T1000 (cell line): Measurements from ENCODE around the gene NKX2-2.

Experiments used
- DNase-seq: peaks from one replicate; lab custom pipeline; 2025; ENCODE audit warnings: mixed read lengths; lab: John Stamatoyannopoulos, UW

The NKX2-2 gene

DNA sequence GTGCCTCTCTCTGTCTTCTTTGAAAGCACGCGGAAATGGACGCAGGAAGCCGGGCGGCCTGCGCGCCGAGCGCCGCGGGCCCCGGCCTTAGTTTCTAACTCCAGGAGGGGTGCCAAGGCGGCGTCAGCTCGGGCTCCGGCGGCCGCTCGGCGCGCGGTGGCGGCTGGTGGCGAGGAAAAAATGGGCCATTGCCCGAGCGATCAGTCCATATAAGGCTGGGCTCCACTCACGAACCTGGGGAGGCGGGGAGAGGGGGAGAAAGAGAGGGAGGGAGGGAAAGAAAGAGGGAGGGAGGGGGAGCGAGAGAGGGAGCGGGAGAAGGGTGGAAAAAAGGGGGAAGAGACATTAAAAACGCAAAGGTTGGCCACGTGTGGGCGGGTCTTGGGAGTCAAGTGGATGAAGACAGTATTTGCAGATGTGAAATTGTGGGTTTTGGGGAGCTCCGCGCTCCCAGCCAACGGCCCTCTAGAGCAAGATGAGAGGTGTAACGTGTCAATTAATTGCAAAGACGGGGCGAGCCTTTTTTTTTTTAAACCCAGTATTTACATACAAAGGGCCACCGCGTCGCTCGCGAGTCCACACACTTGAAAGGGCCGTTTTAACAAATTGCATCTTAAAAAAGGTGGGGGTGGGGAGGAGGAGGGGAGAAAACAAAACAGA lies at the start of gene NKX2-2:
Gene NKX2-2 (minus strand): TSS at position 184 of the 660 bp plus-strand sequence. CDS start 395 bp downstream, outside the sequence.
- DNase-seq = no peak

DNA sequence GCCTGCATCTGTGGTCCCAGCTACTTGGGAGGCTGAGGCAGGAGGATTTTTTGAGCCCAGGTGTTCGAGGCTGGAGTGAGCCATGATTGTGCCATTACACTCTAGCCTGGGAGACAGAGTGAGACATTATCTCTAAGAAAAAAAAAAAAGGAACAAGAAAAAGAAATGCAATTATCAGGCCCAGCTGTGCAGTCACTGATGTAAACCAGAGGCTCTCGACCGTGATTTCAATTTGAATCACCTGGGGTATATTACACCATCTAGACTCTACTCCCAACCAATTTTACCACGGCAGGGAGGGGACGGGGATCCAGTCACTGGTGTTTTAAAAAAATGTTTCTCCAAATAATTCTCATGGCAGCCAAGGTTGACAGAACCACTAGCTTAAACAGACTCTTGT lies 48.8 kb upstream of the NKX2-2 start:
- DNase-seq = no peak

DNA sequence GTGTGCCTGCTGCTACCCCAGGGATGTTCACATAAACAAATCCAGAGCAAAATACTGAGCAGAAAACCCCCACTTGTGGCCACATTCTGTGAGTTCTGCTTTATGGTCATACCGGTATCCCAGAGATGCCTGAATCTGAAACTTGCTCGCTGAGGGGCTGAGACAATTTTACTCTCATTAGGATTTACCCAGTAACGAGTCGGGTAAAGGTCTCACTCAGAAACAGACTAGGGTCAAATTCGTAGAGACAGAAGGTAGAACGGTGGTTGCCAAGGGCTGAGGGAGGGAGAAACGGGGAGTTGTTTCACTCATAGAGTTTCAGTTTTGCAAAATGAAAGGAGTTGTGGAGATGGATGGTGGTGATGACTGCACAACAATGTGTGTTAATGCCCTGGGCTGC lies 45.4 kb upstream of the NKX2-2 start:
- no peak for DNase-seq

DNA sequence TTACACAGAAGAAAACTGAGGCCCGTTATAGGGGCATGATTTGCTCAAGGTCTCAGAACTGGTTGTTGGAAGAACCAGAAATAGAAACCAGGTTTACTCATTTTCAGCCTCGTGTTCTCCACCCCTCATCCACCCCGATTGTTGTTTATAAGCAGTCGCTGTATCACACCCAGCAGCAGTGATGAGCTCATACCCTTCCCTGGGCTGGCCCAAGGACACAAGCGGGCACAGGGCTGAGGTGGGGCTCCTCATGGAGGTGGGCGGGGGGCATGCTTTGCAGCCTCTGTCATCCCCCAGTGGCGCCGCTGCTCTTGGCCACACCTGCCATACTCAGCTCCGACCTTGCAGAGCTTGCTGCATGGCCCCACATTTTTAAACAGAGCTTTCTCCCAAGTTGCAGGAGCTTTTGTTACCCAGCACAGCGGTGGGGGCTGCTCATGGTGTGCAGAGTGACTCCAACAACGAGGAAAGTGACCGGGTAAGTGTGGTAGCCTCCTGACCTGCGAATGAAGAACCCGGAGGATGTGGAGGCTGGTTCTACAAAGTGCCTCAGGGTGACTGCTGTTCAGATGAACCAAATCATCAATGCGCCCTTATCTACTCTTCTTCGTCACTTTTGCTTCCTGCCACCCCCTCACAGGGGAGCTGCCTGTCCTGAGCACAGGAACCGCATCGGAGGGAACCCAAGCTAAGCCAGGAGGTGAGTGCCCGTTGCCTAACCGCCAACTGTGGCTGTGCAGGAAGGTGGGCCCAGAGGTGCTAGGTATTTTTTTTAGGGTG lies 43.6 kb upstream of the NKX2-2 start:
- no peak for DNase-seq

DNA sequence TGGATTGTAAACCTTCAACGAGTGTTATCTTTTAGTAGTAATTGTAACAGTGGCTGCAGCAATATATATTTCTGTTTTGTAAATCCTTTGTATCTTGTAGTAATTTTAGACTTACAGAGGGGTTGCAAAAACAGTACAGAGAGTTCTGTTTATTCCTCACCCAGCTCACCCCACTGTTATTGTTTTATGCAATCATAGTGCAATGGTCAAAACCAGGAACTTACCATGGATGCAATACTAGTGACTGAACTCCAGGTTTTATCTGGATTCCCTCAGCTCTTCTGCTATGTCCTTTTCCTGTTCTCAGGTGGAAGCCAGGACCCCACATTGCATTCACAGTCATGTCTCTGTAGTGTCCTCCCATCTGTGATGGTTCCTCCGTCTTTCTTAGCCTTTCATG lies 42.5 kb upstream of the NKX2-2 start:
- DNase-seq = no peak

DNA sequence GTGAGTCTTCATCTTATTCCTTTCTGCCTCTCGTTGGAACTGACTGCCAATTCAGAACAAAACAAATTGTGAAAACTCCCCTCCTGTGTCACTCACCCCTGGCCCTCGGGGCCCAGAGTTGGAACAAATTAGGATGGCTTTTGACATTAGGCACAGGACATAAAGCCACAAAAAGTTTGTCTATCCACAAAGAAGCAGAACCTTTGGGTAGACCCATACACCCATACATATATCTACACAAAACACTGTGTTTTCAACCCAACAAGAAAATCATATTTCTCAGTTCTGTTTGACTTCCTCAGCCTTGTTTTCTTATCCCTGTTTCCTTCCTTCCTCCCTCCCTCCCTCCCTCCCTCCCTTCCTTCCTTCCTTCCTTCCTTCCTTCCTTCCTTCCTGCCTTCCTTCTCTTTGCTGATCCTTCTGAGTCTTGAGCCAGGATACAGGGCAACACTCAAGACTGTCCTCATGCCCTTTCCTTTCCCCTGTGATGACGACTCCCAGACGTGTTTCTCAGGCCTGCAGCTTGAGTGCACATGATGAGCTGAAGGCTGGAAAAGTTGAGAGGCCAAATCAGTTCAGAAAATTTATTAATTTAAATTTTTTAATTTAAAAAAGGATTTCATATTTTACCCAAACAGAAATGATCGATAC lies 41.7 kb upstream of the NKX2-2 start:
- no peak for DNase-seq

DNA sequence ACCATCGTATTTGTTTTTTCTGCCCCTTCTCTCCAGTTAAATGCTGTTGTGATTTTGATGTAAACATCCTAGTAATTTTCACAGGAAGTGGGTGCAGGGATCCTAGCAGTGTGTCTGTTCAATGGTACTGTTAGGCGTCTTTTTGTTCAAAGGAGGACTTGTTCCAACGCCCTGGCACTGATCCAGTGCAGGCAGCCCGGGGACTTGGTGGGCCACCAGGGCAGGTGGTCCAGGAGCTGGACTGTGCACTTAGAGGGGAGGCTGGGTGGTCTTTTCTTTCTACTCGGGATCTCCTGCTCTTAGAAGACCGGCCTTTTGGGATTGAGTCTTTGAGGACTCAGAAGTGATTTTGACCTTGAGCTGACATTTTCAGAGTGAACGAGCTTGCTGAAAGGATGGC lies 41.1 kb upstream of the NKX2-2 start:
- DNase-seq = no peak

DNA sequence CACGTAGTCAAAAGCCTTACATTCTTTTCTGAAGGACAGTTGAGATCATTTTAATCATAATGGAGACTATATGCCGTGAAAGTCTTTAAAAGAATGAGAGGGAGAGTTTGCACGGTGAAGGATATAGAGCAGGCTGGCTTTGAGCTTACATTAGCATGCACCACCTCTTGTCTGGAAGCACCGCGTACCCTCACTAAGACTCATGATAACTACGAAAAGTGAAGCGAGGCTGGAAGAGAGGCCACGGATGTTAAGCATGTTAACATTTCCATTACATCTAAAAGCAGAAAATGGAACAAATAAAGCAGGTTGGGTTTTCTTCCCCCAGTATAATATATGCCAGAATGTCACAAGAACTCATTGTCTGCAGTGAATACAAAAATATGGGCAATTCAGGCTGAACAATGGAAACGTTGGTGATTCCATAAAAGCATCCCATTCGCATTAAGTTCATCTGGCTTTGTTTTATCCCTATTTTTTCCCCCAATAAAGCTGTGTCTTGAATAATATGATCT lies 40.6 kb upstream of the NKX2-2 start:
- no peak for DNase-seq

DNA sequence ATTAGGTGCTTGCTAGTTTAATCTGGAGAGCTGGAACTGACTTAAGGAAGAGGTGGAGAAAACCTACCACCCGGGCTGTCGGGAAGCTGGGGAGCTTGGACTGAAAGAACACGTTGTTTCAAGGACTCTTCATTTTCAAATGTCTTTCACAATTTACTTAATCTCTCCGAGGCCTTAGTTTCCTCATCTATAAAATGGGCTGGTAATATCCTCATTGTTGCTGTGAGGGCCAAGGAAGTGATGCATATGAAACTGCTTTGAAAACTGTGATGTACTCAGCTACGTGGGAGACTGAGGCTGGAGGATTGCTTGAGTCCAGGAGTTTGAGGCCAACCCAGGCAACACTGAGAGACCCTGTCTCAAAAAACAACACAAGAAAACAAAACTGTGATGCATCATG lies 36.7 kb upstream of the NKX2-2 start:
- DNase-seq = no peak

DNA sequence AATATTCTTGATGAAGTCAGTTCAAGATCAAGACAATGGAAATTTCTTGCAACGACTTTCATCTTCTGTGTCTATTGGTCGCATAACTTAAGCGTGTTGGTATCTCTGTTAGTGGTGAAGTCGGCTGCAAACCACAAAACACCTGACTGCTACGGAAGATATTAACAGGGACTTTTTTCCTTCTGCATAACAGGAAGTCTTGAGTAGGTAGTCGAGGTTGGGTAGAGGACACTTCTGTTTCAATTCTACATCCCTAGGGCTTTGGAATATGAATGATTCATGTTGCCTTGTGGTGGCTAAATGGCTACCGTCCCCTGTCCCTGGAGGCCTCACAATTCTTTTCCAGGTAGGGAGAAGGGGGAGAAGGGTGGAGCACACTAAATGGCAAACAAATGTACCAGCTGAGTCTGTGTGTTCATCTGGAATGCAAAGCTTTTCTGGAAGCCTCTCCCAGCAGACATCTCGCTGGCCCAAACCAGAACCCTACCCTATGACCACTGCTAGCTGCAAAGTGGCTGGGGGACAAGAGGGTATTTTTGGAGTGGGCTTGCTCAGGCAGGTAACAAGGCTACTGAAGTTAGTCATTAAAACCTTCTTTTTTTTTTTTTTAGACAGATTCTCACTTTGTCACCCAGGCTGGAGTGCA lies 34.6 kb upstream of the NKX2-2 start:
- DNase-seq = no peak

DNA sequence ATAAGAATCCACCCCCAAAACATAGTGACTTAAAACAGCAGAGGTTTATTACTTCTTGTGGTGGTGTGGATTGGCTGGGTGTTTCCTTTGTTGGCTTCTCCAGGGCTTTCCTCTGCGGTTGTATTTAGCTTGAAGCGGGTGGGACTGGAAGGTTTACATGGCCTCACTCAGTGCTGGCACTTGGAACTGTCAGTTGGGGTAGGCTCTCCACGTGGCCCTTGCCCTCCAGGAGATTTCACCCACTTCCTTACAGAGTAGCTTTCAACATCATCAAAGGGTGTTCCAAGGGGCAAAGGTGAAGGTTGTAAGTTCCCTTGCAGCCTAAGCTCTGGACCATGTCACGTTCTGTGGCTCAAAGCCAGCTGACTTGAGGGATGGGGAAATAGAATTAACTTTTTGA lies 32.5 kb upstream of the NKX2-2 start:
- no peak for DNase-seq

DNA sequence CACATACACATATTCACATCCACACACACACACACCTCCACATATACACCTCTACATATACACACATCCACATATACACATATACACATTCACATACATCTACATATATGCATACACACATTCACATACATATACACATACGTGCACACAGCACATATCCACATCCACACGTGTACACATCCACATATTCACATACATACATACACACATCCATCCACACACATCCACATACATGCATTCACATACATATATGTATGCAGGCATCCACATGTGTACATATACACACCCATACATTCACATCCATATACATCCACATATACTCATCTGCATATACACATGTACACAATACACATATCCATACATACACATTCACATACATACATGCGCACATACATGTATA lies 25.6 kb upstream of the NKX2-2 start:
- DNase-seq = no peak

DNA sequence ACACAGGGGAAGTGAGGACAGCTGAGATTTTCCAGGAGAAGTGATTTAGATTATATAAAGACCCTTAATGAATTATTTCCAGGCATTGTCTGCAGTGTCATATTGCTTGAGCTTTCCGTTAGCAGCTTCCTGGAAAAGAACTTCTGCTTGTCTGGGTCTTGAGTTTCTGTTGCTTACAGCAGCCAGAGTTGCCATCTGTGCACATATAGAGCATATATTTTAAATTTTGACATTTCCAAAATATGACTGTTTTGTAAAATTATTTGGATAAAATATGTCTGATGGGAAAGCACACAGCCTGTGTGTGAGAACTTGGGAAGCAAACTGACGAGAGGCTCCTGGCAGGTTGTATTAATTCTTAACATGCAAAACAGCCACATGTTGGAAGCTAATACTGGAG lies 21.0 kb upstream of the NKX2-2 start:
- DNase-seq = no peak

DNA sequence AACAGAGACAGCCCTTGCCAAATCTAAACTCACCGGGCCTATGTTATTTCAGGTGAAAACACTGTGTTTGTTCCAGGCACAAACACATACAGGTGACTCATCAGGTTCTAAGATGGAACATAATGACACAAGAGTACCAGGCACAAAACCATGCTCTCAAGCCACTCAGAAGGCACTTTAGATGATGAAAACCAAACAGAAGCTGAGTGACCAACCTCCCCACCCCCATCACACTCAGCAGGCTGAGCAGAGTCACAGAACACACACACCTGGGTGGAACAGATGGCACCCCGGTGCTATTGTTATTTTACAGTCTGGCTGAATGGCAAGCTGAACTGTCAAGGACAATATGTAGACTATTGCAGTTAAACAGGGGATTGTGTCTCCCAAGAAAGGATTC lies 20.6 kb upstream of the NKX2-2 start:
- DNase-seq = no peak

DNA sequence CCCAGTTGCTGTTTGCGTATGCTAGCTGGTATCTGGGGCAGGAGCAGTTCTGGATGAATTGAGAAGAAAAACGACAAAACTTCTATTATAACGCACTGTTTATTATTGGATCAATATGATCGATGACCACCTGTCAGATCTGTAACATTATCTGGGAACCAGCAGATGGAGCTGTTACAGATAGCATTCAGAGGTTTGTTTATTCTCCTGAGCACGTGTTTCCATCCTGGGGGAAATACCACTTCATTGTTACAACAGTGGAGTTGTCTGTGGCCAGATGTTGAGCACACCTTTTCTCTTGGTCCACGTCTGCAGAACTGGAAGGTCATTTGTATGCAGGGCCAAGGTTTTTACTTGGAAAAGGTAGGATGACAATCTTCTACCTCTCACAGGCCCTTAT lies 16.0 kb upstream of the NKX2-2 start:
- DNase-seq = no peak

DNA sequence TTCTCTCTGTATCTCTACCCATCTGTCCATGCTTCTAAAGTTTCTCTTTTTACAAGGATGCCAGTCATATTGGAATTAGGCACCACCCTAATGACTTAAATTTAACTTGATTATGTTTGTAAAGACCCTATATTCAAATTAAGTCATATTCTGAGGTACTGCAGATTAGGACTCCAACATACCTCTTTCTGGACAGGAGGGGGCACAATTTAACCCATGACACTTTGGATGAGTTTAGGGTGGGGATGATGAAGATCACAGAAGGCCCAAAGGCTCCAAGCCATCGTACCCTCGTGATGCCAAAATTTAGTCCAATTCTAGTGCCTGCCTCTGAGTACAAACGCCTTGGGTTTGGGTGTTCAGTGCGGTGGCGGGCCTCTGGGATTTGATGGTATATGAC lies 15.0 kb upstream of the NKX2-2 start:
- DNase-seq = no peak

DNA sequence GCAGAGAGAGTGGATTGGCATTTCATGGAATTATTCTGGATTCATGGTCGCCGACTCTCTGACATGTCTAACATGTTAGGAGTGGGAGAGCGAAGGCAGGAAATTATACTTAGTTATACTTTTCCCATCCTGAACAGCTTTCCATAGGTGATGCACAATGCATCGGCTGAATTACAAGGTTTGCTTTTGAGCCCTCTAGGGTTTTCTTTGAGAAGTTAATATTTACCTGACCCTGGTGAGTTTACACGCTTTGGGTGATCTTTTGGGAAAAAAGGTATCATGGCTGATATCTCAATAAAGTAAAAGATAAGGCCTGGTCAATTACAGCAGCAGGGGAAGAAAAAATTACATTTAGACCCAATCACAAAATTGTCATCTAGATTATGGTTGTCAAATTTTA lies 14.0 kb upstream of the NKX2-2 start:
- no peak for DNase-seq

DNA sequence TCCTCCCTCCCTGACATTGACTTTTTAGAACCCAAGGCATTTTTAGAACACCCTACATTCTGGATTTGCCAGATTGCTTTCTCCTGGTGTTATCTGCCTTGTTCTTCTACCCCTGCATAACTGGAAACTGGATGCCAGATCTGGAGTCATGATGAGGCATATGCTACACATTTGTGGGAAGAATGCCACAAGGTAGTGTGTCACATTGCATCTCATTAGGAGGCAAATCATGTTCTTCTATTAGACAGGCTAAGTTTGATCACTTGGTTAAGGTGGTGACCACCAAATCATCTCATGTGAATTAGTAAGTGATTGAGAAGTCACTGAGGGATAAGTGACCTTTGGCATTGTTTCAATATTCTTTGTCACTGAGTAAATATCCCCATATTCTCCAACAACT lies 12.9 kb upstream of the NKX2-2 start:
- DNase-seq = no peak

DNA sequence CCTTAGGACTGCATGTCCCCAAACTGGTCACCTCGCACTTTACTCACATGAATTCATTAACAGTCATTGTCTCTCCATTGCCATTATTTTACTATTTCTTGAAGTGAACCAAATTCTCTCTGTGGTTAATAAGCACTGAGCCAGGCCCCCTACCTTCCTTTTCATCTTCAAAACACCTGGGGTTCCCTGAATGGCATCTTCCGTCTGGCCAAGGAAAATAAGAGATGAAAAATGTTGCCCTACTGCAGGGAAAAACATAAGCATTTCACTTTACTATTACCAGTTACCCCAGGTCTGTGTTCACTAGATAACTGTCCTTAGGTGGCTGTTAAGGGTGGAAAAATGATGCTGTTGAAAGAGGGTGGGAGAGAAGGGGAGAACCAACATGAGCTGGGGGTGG lies 10.0 kb upstream of the NKX2-2 start:
- DNase-seq = no peak

DNA sequence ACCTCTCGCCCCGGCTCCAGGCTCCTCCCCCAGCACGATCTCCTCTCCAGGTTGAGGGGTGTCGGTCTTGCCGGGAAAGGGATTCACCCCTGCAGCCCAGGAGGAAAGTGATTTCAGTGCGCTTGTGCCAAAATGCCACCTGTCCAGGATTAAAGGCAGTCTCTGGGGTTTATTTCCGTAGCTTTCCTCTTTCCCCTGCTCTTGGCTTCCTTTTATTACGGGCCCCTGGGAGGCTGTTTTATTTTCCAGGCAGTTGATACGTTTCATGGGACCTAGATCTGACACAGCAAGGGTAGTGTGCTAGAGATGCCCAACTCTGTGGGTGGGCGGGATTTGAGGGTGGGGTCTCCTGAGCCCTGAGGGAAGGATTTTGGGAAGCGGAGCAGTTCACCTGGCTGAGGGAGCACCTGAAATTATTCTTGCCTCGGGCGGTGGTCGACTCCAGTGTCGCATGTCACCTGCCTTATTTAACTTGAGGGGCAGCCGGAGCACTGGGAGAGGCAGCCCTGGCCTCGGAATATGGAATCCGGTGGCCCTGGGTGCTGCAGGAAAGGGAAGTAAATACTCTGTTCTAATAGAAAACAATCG lies 9.5 kb upstream of the NKX2-2 start:
- DNase-seq = no peak

DNA sequence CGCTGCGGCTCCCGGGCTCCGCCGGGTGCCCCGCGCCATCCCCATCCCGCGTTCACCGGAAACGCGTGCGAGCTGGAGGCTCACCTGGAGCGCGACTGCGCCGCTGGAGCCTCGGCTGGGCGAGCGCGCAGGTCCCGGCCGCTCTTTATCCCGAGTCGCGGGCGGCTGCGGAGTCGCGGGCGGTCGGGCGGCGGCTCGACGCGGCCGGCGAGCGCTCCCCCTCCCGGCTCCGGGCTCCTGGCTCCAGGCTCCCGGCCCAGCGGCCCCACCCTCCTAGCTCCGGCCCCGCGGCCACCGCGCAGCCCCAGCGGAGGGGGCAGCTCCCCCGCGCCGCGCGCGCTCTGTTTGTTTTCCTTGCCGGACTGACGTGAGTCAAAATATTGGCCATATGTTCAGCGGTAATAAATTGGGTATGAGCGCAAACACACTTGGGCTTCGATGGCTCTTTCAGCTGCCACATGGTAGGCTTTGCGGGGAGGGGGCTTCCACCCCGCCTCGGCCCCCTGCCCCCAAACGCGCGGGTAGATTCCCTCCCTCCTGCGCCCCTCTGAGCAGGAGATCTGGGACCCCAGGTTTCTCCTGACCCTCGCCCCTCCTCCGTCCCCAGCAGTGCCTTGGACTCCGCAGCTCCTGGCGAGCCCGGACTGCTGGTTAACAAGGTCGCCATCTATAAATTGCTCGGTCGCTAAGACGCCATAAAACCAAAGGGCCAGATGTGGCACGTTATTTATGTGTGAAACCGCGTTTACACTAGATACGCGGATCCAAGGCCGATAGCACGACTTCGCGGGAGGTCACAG lies 8.8 kb upstream of the NKX2-2 start:
- no peak for DNase-seq
